Mucosa of descending colon (tissue), 3 donors: Measurements from ENCODE around the gene URB2. TPM values are rescaled to one million over a fixed set of nuclear protein-coding genes. Genes with fewer than 3 reads are reported as not detected.

Source experiments
- ATAC-seq: fragments of 200-7000 bp; cut with Tn5 transposase; one replicate; pipeline ENCODE4 v1.9.1; 2020; ENCODE audit warnings: mild to moderate bottlenecking, moderate library complexity
- DNase-seq, 3 donors: peaks; one replicate each; pipeline ENCODE4 v3.0.0-alpha.2; 2020
- H3K36me3 ChIP-seq: fragments of 200-600 bp; one replicate; pipeline ENCODE4 v1.8.0; 2021; ENCODE audit warnings: low read depth, mild to moderate bottlenecking
- H3K4me1 ChIP-seq: fragments of 200-600 bp; one replicate; pipeline ENCODE4 v1.8.0; 2021; ENCODE audit warnings: low read depth, mild to moderate bottlenecking
- H3K4me3 ChIP-seq: fragments of 200-600 bp; one replicate; pipeline ENCODE4 v1.8.0; 2021; ENCODE audit warnings: mild to moderate bottlenecking
- H3K9me3 ChIP-seq: fragments of 200-600 bp; one replicate; pipeline ENCODE4 v1.8.0; 2021; ENCODE audit warnings: mild to moderate bottlenecking
- intact Hi-C, 2 donors: fragments of 100-400 bp; cut with DNase I in 1 of 2; cut with micrococcal nuclease in 1 of 2; formaldehyde crosslinking; loops; one replicate each; pipeline versions ENCODE4 v1.11.0 to v1.11.1; 2022; cut with DNase I, micrococcal nuclease
- total RNA-seq, 3 donors: library from RNA; stranded (reverse); fragmentation: NEBNext Ultra II Directional in 2 of 3; extraction: Animal tissue kit (Norgen Biotek cat#: 25700) in 2 of 3; gene quantifications; one replicate each; pipeline versions ENCODE4 v1.2.1 to v1.2.4, GENCODE V29; 2021 to 2023
- TF ChIP-seq, protein P1 (sequence below): fragments of 200-600 bp; IDR thresholded peaks from one replicate; pipeline ENCODE4 v1.8.0; 2022; ENCODE audit warnings: antibody characterized with exemption, mild to moderate bottlenecking
- donor health status: DM: no; HTN: no; CAD: no; lungs with moderate emphysema.
- donor health status: DM: no; HTN: no; CAD: no.
- donor health status: DM: no; HTN: yes; CAD: no.

The URB2 gene
- total RNA-seq, 3 donors from 2014 or later = 5.5 to 8.3 (median 6.7) TPM

DNA sequence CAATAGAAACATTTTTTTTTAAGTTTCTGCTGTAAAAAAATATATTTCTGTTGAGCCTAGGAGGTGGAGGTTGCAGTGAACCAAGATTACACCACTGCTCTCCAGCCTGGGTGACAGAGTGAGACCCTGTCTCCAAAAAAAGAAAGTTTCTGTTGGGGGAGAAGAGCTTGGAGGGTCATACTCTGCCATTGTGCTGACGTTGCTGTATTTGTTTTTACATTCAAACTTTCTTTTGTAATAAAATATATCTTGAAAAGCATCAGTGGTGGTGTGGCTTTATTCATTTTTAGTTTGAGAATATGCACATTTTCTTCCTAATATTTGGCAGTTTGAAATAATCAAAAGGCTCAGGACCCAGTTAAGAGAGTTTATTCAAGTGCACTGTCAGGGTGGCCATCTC lies 64.6 kb downstream of the URB2 start:
- H3K9me3 ChIP-seq = no peaks in the 10 kb centered on the region
- no peak for DNase-seq
- TF ChIP-seq, protein P1, sequence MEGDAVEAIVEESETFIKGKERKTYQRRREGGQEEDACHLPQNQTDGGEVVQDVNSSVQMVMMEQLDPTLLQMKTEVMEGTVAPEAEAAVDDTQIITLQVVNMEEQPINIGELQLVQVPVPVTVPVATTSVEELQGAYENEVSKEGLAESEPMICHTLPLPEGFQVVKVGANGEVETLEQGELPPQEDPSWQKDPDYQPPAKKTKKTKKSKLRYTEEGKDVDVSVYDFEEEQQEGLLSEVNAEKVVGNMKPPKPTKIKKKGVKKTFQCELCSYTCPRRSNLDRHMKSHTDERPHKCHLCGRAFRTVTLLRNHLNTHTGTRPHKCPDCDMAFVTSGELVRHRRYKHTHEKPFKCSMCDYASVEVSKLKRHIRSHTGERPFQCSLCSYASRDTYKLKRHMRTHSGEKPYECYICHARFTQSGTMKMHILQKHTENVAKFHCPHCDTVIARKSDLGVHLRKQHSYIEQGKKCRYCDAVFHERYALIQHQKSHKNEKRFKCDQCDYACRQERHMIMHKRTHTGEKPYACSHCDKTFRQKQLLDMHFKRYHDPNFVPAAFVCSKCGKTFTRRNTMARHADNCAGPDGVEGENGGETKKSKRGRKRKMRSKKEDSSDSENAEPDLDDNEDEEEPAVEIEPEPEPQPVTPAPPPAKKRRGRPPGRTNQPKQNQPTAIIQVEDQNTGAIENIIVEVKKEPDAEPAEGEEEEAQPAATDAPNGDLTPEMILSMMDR = no peak
- intact Hi-C loops = no loop called here
- no peak for ATAC-seq
- no peak overlapping the region for H3K4me3 ChIP-seq
- no peaks in the 10 kb centered on the region for H3K4me1 ChIP-seq
- no peaks in the 10 kb centered on the region for H3K36me3 ChIP-seq

DNA sequence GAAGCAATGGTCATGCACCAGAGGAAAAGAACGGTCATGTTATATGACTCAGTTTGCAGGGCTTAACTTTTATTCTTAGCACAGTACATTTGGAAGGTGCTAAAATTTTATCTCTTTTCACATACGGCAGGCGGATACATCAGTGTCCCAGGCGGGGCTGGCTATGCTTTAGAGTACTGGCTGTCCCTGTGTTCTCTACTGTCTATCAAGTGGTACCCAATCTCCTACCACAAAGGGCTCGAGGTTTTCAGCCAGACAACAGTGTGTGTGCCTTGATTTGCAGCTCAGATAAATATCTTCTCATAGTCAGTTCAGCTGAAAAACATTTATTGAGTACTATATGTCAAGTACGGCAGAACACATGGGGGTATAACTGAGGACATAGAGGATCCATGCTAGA lies 65.3 kb downstream of the URB2 start:
- intact Hi-C loops = no loop called here
- DNase-seq (no peak), ATAC-seq (peak; percentile 35)
- no peaks in the 10 kb centered on the region for H3K4me1 ChIP-seq
- no peak overlapping the region for H3K4me3 ChIP-seq
- H3K36me3 ChIP-seq = no peaks in the 10 kb centered on the region
- no peaks in the 10 kb centered on the region for H3K9me3 ChIP-seq
- TF ChIP-seq, protein P1 = no peak

DNA sequence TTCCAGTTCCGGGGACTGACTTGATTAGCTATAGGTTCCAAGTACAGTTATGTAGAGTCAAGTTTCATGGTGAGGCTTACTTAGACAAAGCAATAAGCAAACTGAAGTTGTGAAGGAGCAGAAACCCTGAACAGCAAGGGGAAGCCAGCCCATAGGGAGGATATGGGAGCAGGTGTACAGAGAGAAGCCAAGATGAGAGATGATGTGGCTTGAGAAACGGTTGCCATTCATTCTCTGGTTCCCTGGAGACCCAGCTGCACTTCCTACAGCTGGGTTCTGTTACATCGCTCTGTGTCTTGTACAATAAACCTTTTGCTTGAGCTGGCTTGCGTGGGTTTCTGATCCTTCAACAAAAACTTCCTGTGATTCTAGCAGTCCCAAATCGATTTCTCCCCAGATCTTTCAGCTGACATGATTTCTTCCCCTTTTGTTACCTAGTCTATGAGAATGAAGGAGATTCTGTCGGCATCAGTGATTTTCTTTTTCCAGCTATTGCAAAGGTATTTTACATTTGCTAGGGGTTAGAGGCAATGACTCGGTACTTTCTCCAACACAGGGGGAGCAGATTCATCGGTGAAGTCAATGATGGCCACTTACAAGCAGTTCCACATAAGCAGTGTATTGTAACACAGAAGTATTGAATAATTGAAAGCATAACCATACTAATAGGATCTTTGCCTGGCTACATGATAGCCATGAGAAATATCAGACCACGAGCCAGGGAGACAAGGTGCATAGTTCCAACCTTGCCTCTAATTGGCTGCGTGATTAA lies 67.3 kb downstream of the URB2 start:
- TF ChIP-seq, protein P1 = no peak
- no peaks in the 10 kb centered on the region for H3K36me3 ChIP-seq
- ATAC-seq = no peak
- no peaks in the 10 kb centered on the region for H3K9me3 ChIP-seq
- no peaks in the 10 kb centered on the region for H3K4me1 ChIP-seq
- no peak overlapping the region for H3K4me3 ChIP-seq
- DNase-seq = no peak
- intact Hi-C loops = no loop called here

DNA sequence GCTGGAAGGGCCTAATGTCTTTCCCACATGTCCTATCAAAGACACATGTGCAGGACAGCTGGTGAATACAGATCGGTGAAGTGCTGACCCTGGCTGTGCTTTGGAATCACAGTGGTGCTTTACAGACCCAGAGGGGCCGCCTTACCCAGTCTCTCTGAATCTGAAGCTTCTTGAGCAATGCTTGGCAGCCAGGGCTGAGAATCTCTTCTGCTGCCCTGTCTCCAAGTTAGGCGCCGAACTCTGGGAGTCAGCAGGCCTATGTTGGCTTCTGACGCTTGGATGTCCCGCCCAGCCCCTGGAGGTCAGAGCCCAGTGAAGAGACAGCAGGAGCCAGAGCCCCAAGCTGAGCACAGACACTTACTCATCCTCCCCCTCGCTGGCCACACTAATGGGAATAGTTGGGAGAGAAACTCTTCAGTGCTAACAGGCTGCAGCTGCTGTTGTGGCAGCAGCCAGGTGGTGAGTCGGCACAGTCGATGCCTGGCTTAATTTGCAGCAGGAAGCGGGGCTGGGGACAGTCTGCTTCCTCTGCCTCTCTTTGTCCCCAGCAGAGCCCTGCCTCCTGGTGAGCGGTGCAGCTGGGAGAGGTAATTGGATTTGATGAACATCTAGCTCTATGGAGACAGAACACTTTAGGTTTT lies 68.1 kb downstream of the URB2 start:
- no peak overlapping the region for H3K4me3 ChIP-seq
- TF ChIP-seq, protein P1 = no peak
- H3K4me1 ChIP-seq = no peaks in the 10 kb centered on the region
- DNase-seq (peak; percentile 42 to 74 (median 49)), ATAC-seq (peak; percentile 74)
- intact Hi-C loops = no loop called here
- no peaks in the 10 kb centered on the region for H3K9me3 ChIP-seq
- H3K36me3 ChIP-seq = no peaks in the 10 kb centered on the region

DNA sequence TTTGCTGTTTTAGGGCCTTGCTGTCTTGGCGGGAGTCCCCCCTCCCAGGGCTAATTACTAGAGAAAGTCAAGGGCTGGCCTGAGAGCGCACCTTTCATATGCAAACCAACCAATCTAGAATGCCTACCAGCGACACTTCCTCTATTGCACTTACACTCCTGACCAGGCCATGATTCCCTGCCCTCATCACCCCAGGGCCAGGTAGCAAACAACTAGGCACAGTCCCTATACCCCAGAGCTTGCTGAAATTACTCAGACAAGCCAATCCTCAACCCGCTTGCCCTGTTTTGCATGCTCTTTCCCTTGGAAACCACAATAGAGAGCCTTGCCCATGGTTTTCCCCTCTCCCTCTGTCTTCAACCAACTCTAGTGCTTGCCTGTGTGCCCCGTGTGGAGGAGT lies 70.3 kb downstream of the URB2 start:
- no peaks in the 10 kb centered on the region for H3K9me3 ChIP-seq
- ATAC-seq (no peak), DNase-seq (no peak)
- H3K4me1 ChIP-seq = no peaks in the 10 kb centered on the region
- no peak overlapping the region for H3K4me3 ChIP-seq
- H3K36me3 ChIP-seq = no peaks in the 10 kb centered on the region
- TF ChIP-seq, protein P1 = no peak
- intact Hi-C loops = no loop called here
